ENCODE results near the gene KRT9.
"Not testable (repeated sequence)": the region's sequence is repeated elsewhere in the genome, so short reads cannot be mapped to it uniquely, and the experiment has no call there.

The KRT9 gene

DNA sequence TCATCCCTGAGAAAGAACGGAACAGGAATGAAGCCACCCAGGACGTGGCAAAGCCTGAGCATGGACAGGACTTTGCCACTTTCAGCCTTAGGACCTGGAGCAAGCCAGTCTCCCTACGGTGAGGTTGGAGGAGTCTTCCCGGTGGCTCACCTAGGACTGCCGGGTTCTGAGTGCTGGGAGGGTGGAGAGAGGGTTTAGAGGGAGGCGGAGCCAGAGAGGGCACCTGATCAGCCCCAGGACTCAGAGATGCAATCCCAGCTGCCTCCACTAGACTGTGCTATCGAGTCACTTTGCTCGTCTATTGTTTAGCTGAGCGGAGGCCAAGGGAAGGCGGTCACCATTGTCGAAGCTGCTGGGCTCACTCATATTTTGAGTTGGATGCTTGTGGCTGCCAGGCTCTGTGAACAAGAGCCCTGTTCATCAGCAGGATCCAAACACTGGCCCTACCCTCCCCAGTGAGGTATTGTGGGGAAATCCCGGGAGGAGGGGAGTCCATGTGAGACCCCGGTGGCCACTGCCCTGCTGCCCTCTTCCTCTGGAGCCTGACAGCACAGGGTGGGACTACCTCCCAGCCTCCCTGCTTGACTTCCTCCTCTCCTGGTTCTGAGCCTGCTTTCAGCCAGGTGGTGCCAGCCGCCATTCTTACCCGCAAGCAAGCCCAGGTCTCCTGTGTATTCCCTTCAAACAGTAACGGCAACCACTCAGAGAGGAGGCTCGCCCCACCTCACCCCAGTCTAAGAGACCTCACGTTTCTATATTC is 7.8 kb upstream of the KRT9 start:
- no peak overlapping the region for H3K4me3 ChIP-seq (ENCODE audit: low read depth, low read length)
- DNase-seq (ENCODE audit: low read depth) = peak; percentile 82
- TF ChIP-seq, protein P1, sequence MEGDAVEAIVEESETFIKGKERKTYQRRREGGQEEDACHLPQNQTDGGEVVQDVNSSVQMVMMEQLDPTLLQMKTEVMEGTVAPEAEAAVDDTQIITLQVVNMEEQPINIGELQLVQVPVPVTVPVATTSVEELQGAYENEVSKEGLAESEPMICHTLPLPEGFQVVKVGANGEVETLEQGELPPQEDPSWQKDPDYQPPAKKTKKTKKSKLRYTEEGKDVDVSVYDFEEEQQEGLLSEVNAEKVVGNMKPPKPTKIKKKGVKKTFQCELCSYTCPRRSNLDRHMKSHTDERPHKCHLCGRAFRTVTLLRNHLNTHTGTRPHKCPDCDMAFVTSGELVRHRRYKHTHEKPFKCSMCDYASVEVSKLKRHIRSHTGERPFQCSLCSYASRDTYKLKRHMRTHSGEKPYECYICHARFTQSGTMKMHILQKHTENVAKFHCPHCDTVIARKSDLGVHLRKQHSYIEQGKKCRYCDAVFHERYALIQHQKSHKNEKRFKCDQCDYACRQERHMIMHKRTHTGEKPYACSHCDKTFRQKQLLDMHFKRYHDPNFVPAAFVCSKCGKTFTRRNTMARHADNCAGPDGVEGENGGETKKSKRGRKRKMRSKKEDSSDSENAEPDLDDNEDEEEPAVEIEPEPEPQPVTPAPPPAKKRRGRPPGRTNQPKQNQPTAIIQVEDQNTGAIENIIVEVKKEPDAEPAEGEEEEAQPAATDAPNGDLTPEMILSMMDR (conservative IDR thresholded peaks at IDR 0.05; ENCODE audit: low read depth, low read length) = peak; percentile 94

DNA sequence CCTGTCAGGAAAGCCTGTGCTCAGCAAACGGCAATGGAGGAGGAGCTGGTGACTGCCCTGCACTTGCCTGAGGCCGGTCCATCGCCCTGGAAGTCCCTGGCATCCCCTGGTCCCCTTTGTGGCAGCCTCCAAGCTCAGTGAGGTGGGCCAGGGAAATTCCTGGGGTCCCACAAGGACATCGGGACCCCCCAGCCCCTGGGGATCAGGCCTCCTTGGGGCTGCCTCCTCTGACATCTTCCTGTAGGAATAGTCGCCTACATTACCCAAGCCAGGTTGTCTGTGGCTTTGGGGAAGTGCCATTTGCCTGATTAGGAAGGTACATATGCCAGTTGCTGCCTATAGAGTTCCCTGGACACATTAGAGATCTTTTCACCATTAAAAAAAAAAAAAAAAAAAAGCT is 7.1 kb upstream of the KRT9 start:
- no peak for DNase-seq (ENCODE audit: low read depth)
- TF ChIP-seq, protein P1 (conservative IDR thresholded peaks at IDR 0.05; ENCODE audit: low read depth, low read length) = no peak
- no peak overlapping the region for H3K4me3 ChIP-seq (ENCODE audit: low read depth, low read length)

DNA sequence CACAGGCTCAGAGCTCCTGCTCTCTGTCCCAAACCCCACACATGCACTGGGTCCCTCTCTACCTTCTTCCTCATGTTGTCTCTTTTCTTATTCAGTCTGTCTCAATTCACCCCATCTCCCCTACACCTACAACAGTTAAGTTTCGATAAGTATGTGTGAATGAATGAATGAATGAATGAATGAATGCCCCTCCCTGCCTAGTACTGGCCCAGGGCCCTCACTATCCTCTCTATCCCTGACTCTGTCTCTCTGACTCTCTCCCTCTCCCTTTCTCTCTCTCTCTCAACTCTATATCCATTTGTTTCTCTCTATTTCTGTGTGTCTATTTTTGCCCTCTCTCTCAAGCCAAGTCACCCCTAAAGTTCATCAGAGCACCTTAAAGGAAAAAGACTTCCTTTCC is 6.7 kb upstream of the KRT9 start:
- DNase-seq (ENCODE audit: low read depth) = no peak
- TF ChIP-seq, protein P1 (conservative IDR thresholded peaks at IDR 0.05; ENCODE audit: low read depth, low read length) = no peak

DNA sequence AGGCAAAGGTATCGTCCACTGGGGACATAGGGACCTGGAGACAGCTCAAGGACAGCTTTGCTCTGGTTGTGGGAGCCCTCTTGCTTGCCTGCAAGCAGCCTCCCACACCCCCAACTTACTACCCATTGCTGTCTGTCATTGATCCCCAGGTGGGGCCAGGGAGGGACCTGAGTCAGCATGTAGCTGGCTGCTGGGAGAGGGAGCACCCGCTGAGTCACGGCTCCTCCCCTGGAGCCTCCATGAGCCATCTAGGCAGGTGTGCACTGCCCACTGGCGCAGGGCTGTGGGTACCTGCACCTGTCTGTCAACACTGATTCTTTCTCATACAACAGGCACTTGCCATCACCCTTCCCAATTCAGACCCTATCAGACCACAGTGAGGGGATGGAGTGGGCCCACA is 4.9 kb upstream of the KRT9 start:
- DNase-seq (ENCODE audit: low read depth); H3K4me3 ChIP-seq (ENCODE audit: low read depth, low read length): not testable (repeated sequence)

More for the DNA sequence above, 6.7 kb upstream of the KRT9 start:
- no peak overlapping the region for H3K4me3 ChIP-seq (ENCODE audit: low read depth, low read length)

DNA sequence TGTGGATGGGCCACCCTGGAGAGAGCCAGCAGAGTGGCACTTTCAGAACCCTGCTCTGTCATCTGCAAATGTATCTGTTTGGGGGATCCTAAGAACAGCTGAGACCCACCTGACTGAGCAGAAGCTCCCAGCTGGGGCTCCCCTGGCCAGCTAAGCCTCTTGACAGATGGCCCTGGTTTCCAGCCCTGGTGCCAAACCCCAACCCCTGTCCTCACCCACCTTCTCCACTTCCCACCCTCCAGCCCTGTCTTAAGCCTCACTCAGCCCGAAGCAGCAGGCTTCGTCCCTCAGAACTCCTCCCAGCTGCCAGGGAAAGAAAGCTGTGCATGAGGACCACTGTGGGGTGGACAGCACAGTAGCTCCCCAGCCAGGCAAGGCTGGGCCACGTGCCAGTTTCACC is 3.5 kb upstream of the KRT9 start:
- TF ChIP-seq, protein P1 (conservative IDR thresholded peaks at IDR 0.05; ENCODE audit: low read depth, low read length) = no peak
- H3K4me3 ChIP-seq (ENCODE audit: low read depth, low read length) = no peak overlapping the region
- DNase-seq (ENCODE audit: low read depth) = no peak

DNA sequence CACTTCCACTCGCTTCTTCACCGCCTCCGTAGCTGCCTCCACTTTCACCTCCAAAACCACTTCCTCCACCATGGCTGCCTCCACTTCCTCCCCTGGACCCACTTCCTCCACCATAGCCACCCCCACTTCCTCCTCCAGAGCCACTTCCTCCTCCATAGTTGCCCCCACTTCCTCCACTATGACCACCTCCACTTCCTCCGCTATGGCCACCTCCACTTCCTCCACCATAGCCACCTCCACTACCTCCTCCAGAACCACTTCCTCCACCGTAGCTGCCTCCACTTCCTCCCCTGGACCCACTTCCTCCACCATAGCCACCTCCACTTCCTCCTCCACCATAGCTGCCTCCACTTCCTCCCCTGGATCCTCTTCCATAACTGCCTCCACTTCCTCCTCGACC is 4.5 kb downstream of the KRT9 start:
- TF ChIP-seq, protein P1 (conservative IDR thresholded peaks at IDR 0.05; ENCODE audit: low read depth, low read length) = no peak

DNA sequence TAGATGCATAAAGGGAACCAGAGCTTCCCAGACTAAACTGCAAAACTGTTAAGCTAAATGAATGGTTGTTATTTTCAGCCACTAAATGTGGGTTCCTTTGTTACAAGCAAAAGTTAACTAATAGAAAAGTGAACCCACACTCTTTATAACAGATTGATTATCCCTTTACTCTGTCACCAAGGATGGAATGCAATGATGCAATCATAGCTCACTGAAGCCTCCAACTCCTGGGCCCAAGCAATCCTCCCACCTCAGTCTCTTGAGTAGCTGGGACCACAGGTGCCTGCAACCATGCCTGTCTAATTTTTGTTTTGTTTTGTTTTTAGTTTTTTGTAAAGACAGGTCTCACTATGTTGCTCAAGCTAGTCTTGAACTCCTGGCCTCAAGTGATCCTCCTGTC is 6.5 kb downstream of the KRT9 start:
- TF ChIP-seq, protein P1 (conservative IDR thresholded peaks at IDR 0.05; ENCODE audit: low read depth, low read length) = no peak
- no peak for DNase-seq (ENCODE audit: low read depth)
- no peak overlapping the region for H3K4me3 ChIP-seq (ENCODE audit: low read depth, low read length)

More for the DNA sequence above, 4.5 kb downstream of the KRT9 start:
- no peak for DNase-seq (ENCODE audit: low read depth)
- H3K4me3 ChIP-seq (ENCODE audit: low read depth, low read length) = no peak overlapping the region
